Liver (tissue), 9 donors: ENCODE data around the gene PCDH9. TPM values are rescaled to one million over a fixed set of nuclear protein-coding genes. Genes with fewer than 3 reads are reported as not detected.

Source experiments
- DNase-seq: peaks from one replicate; pipeline ENCODE4 v3.0.0-alpha.2; 2017; ENCODE audit warnings: low spot score
- H3K27ac ChIP-seq, 2 donors: one replicate each; pipeline ENCODE4 v1.7.0; 2013; ENCODE audit warnings: inconsistent platforms in 2 of 2, low read length in 2 of 2, control low read depth in 1 of 2, low read depth in 1 of 2, mild to moderate bottlenecking in 1 of 2
- H3K27me3 ChIP-seq, 4 donors: one replicate each; pipeline versions ENCODE4 v1.6.1 to v1.7.0; 2013; ENCODE audit warnings: low read length in 3 of 4, inconsistent platforms in 1 of 4, mild to moderate bottlenecking in 1 of 4, moderate library complexity in 1 of 4; ENCODE audit not compliant: control insufficient read depth in 4 of 4, insufficient read depth in 4 of 4
- H3K36me3 ChIP-seq, 4 donors: one replicate each; pipeline versions ENCODE4 v1.6.1 to v1.7.0; 2013; ENCODE audit warnings: low read length in 3 of 4, mild to moderate bottlenecking in 3 of 4, low read depth in 1 of 4, moderate library complexity in 1 of 4; ENCODE audit not compliant: control insufficient read depth in 4 of 4, insufficient read depth in 3 of 4
- H3K4me1 ChIP-seq, 4 donors: one replicate each; pipeline versions ENCODE4 v1.6.1 to v1.7.0; 2013; ENCODE audit warnings: low read length in 3 of 4, mild to moderate bottlenecking in 3 of 4, moderate library complexity in 1 of 4; ENCODE audit not compliant: control insufficient read depth in 4 of 4, insufficient read depth in 4 of 4
- H3K4me3 ChIP-seq, 3 donors: one replicate each; pipeline versions ENCODE4 v1.6.1 to v1.7.0; 2013; ENCODE audit warnings: low read length in 3 of 3, control low read depth in 1 of 3, low read depth in 1 of 3, mild to moderate bottlenecking in 1 of 3
- H3K9ac ChIP-seq, 2 donors: one replicate each; pipeline ENCODE4 v1.7.0; 2013; ENCODE audit warnings: low read length in 2 of 2, mild to moderate bottlenecking in 2 of 2, moderate library complexity in 2 of 2, control low read depth in 1 of 2, low read depth in 1 of 2
- H3K9me3 ChIP-seq, 4 donors: one replicate each; pipeline versions ENCODE4 v1.6.1 to v1.7.0; 2013; ENCODE audit warnings: low read length in 3 of 4; ENCODE audit not compliant: control insufficient read depth in 4 of 4
- ATF3 ChIP-seq: IDR thresholded peaks from 2 replicates; pipeline ENCODE4 v1.6.1; 2016; ENCODE audit warnings: antibody characterized with exemption
- FOXA1 ChIP-seq: IDR thresholded peaks from 2 replicates; pipeline ENCODE4 v1.6.1; 2016; ENCODE audit warnings: antibody characterized with exemption
- FOXA2 ChIP-seq: IDR thresholded peaks from 2 replicates; pipeline ENCODE4 v1.6.1; 2016; ENCODE audit warnings: antibody characterized with exemption
- HNF4A ChIP-seq, 2 donors: conservative IDR thresholded peaks; 2 replicates each; pipeline ENCODE4 v1.6.1; 2016; ENCODE audit warnings: antibody characterized with exemption in 2 of 2, mild to moderate bottlenecking in 2 of 2
- HNF4G ChIP-seq: IDR thresholded peaks from 2 replicates; pipeline ENCODE4 v1.6.1; 2016; ENCODE audit warnings: antibody characterized with exemption
- JUND ChIP-seq, 2 donors: IDR thresholded peaks; 2 replicates each; pipeline ENCODE4 v1.6.1; 2016; ENCODE audit warnings: antibody characterized with exemption in 2 of 2
- MAX ChIP-seq: IDR thresholded peaks from 2 replicates; pipeline ENCODE4 v1.6.1; 2016; ENCODE audit warnings: antibody characterized with exemption
- NR2F2 ChIP-seq: IDR thresholded peaks from 2 replicates; pipeline ENCODE4 v1.6.1; 2016; ENCODE audit warnings: antibody characterized with exemption
- RAD21 ChIP-seq, 2 donors: IDR thresholded peaks; 2 replicates each; pipeline ENCODE4 v1.6.1; 2016; ENCODE audit warnings: antibody characterized with exemption in 2 of 2, mild to moderate bottlenecking in 2 of 2
- REST ChIP-seq: IDR thresholded peaks from 2 replicates; pipeline ENCODE4 v1.6.1; 2016; ENCODE audit warnings: antibody characterized with exemption, mild to moderate bottlenecking
- RXRA ChIP-seq, 2 donors: IDR thresholded peaks; 2 replicates each; pipeline ENCODE4 v1.6.1; 2017 to 2018; ENCODE audit warnings: antibody characterized with exemption in 2 of 2, mild to moderate bottlenecking in 1 of 2
- SP1 ChIP-seq: IDR thresholded peaks from 2 replicates; pipeline ENCODE4 v1.6.1; 2018; ENCODE audit warnings: antibody characterized with exemption, mild to moderate bottlenecking
- YY1 ChIP-seq: IDR thresholded peaks from 2 replicates; pipeline ENCODE4 v1.6.1; 2016; ENCODE audit warnings: antibody characterized with exemption, mild to moderate bottlenecking
- WGBS: extraction: QIAGEN DNeasy Blood & Tissue Kit; methylation state at CpG from one replicate; pipeline ENCODE4 v1.1.7; 2013; 5-methylcytosine and 5-hydroxymethylcytosine counted together
- polyA plus RNA-seq, 2 donors: library from polyadenylated mRNA; stranded (reverse) in 1 of 2; unstranded in 1 of 2; fragments of 200-250 nt in 1 of 2; fragments of >200 nt in 1 of 2; fragmentation: Nextera tagmentation in 1 of 2; extraction: Ambion mirVana in 1 of 2; gene quantifications; one replicate each; pipeline versions ENCODE4 v1.2.1 to v1.2.3, GENCODE V29; 2013 to 2015
- total RNA-seq, 2 donors: library from RNA; depleted of rRNA; stranded (reverse); fragments of >200 nt; gene quantifications; one replicate each; pipeline ENCODE4 v1.2.3, GENCODE V29; 2014
- TF ChIP-seq, protein P1 (sequence below): fragments of 150-350 bp; IDR thresholded peaks from 2 replicates; pipeline ENCODE4 v1.5.1; 2017; ENCODE audit warnings: improper control_type of control experiment, low read depth, low read length; ENCODE audit not compliant: missing input control
- donor health status: healthy.
- donor health status: healthy.
- donor health status: healthy.
- donor health status: healthy.
- donor health status: healthy.

PCDH9 gene
- total and polyA plus RNA-seq, 4 donors, result 0.90 to 4.0 (median 2.2) TPM

DNA sequence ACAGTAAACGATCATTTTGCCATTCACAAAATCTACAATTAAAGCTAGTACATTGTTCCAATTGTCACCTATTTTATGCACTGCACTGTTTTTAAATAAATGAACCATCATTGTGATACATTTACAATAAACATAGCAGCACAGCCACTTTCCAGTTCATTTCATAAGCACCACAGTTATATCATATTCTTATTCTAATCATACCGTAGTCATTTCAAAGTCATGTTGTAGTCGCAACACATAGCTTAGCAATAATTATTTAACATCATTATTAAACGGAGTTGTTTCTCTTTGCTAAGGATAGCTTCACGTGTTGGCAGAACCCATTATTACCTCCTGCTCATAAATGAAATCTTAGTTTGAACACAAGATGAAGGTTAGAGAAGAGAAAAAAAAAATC, 2.2 kb upstream of the PCDH9 start:
- Histone ChIP-seq H3K27me3 (peaks cover 0 to 9% (median 0%) of the 10 kb centered on the region in 4 donors), H3K9me3 (no peaks in the 10 kb centered on the region), H3K27ac (no peak overlapping the region), H3K36me3 (no peaks in the 10 kb centered on the region), H3K9ac (no peak overlapping the region), H3K4me3 (no peak overlapping the region), H3K4me1 (peaks cover 0 to 32% (median 11%) of the 10 kb centered on the region in 4 donors)
- TF ChIP-seq SP1 (no peak), ATF3 (no peak), RXRA (IDR thresholded peaks at IDR 0.05) (no peak), YY1 (no peak), REST (no peak), JUND (IDR thresholded peaks at IDR 0.05) (no peak), NR2F2 (no peak), MAX (no peak), HNF4A (conservative IDR thresholded peaks at IDR 0.05) (no peak), HNF4G (no peak), FOXA1 (no peak), FOXA2 (no peak), RAD21 (IDR thresholded peaks at IDR 0.05) (no peak)
- TF ChIP-seq, protein P1, sequence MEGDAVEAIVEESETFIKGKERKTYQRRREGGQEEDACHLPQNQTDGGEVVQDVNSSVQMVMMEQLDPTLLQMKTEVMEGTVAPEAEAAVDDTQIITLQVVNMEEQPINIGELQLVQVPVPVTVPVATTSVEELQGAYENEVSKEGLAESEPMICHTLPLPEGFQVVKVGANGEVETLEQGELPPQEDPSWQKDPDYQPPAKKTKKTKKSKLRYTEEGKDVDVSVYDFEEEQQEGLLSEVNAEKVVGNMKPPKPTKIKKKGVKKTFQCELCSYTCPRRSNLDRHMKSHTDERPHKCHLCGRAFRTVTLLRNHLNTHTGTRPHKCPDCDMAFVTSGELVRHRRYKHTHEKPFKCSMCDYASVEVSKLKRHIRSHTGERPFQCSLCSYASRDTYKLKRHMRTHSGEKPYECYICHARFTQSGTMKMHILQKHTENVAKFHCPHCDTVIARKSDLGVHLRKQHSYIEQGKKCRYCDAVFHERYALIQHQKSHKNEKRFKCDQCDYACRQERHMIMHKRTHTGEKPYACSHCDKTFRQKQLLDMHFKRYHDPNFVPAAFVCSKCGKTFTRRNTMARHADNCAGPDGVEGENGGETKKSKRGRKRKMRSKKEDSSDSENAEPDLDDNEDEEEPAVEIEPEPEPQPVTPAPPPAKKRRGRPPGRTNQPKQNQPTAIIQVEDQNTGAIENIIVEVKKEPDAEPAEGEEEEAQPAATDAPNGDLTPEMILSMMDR, result no peak
- WGBS, result 86% methylated on average over 5 of the region's 5 CpGs
- no peak for DNase-seq

DNA sequence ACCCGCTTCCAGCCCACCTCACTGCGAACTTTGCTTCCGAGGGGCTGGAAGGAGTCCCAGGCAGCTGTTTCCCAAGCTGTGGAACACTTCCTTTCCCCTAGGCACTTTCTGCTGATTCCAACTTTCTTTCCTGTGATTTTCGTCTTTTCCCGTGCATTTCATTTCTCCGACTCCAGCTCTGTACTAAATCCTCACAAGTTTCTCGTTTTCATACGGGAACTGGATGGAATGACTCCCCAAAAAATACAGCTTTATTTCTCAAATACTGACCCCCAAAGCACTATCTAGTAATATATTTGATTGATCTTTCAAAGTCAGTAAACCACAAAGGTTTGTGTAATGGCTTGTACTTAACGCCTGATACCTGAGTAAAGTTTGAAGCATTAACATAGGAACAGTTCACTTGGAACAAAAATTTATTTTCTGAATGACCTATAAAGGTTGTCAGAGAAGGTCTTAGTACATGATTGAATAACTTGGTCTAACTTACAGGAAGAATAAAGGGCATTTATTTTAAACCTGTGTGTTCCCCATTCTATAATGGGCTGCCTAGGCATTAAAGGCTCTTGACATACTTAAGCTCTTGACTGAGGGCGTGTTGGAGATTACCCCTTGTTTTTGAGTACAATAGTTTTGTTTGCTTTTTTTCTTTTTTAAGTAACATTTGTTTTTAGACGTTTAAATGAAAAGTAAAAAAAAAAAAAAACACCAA, 1.3 kb upstream of the PCDH9 start:
- 3% methylated on average over 11 of the region's 11 CpGs for WGBS
- peak overlapping the region; percentile 64 to 88 (median 74) for H3K4me3 ChIP-seq
- peaks cover 0 to 13% (median 0%) of the 10 kb centered on the region in 4 donors for H3K27me3 ChIP-seq
- no peaks in the 10 kb centered on the region for H3K9me3 ChIP-seq
- H3K27ac ChIP-seq, result peak overlapping the region; percentile 76 to 83
- peak overlapping the region; percentile 52 to 94 for H3K9ac ChIP-seq
- no peaks in the 10 kb centered on the region for H3K36me3 ChIP-seq
- peak; percentile 36 for TF ChIP-seq YY1
- no peak for TF ChIP-seq FOXA2
- TF ChIP-seq HNF4A (conservative IDR thresholded peaks at IDR 0.05), result peak in 1 of 2 donors; percentile 22
- H3K4me1 ChIP-seq, result peaks cover 0 to 32% (median 11%) of the 10 kb centered on the region in 4 donors
- no peak for DNase-seq
